CD4-positive, alpha-beta T cell treated with Interleukin-15 for 1 hour (primary cell): ENCODE measurements around the gene TRIM71.
"Not testable (repeated sequence)": the region's sequence is repeated elsewhere in the genome, so short reads cannot be mapped to it uniquely, and the experiment has no call there.

Experiments
- DNase-seq: peaks from one replicate; pipeline ENCODE4 v3.0.0-alpha.2; 2020

TRIM71 gene

GRCh38 chr3:32817558-32818228 lies at the start of gene TRIM71:
TSS of gene TRIM71 (plus strand) at chr3:32817997. CDS start at chr3:32818081, 84 bp downstream.
- no peak for DNase-seq

GRCh38 chr3:32778389-32778788 lies 39.4 kb upstream of the TRIM71 start:
- no peak for DNase-seq

GRCh38 chr3:32780071-32780734 lies 37.6 kb upstream of the TRIM71 start:
- DNase-seq, result no peak

GRCh38 chr3:32780735-32781210 lies 37.0 kb upstream of the TRIM71 start:
- no peak for DNase-seq

GRCh38 chr3:32781211-32781968 lies 36.4 kb upstream of the TRIM71 start:
- DNase-seq, result peak; percentile 53

- not testable (repeated sequence) for DNase-seq
These were observed 35.9 kb upstream of the TRIM71 start for GRCh38 chr3:32781969-32782270.

GRCh38 chr3:32782407-32782806 lies 35.4 kb upstream of the TRIM71 start:
- no peak for DNase-seq

GRCh38 chr3:32791833-32792232 lies 26.0 kb upstream of the TRIM71 start:
- no peak for DNase-seq

- no peak for DNase-seq
These were observed 23.1 kb upstream of the TRIM71 start for GRCh38 chr3:32794487-32795308.

GRCh38 chr3:32796384-32796950 lies 21.3 kb upstream of the TRIM71 start:
- DNase-seq, result not testable (repeated sequence)

- DNase-seq, result no peak
These were observed 20.0 kb upstream of the TRIM71 start for GRCh38 chr3:32797776-32798175.

GRCh38 chr3:32801440-32801839 lies 16.4 kb upstream of the TRIM71 start:
- not testable (repeated sequence) for DNase-seq

GRCh38 chr3:32813180-32813579 lies 4.6 kb upstream of the TRIM71 start:
- no peak for DNase-seq

- no peak for DNase-seq
These were observed 3.4 kb upstream of the TRIM71 start for GRCh38 chr3:32814361-32814760.

- DNase-seq, result no peak
These were observed 1.9 kb upstream of the TRIM71 start for GRCh38 chr3:32815841-32816438.

- DNase-seq, result no peak
These were observed 1.1 kb upstream of the TRIM71 start for GRCh38 chr3:32816439-32817256.

- DNase-seq, result no peak
These were observed 590 bp upstream of the TRIM71 start for GRCh38 chr3:32817257-32817557.

- DNase-seq, result no peak
These were observed 602 bp downstream of the TRIM71 start for GRCh38 chr3:32818229-32818969.

- no peak for DNase-seq
These were observed 1.2 kb downstream of the TRIM71 start for GRCh38 chr3:32818970-32819511.

GRCh38 chr3:32819551-32820348 lies 2.0 kb downstream of the TRIM71 start:
- DNase-seq, result no peak
